H1 (cell line): Measurements from ENCODE around the gene KBTBD2. TPM values are rescaled to one million over a fixed set of nuclear protein-coding genes. Genes with fewer than 3 reads are reported as not detected.

Source experiments
- ASH2L ChIP-seq: fragments of 200-600, 300-600 bp; sonication (generic); IDR thresholded peaks from one replicate; pipeline ENCODE4 v1.7.1; 2017; ENCODE audit warnings: low read length
- BACH1 ChIP-seq: IDR thresholded peaks from 2 replicates; pipeline ENCODE4 v1.6.1; 2012; ENCODE audit warnings: low read length, improper control_type of control experiment
- CBX5 ChIP-seq: fragments of 300-800, 300-1000 bp; sonication (generic); IDR thresholded peaks from 2 replicates; pipeline ENCODE4 v1.7.1; 2016; ENCODE audit warnings: antibody characterized with exemption, low read length, low read depth
- CBX8 ChIP-seq: fragments of 300-800, 300-1000 bp; sonication (generic); IDR thresholded peaks from 2 replicates; pipeline ENCODE4 v1.7.1; 2016; ENCODE audit warnings: low read depth, low read length, borderline replicate concordance
- CTBP2 ChIP-seq: IDR thresholded peaks from 2 replicates; pipeline ENCODE4 v1.7.0; 2011; ENCODE audit warnings: borderline replicate concordance, mild to moderate bottlenecking, moderate library complexity, mixed read lengths, low read length; ENCODE audit not compliant: insufficient read depth, insufficient read length
- EGR1 ChIP-seq: IDR thresholded peaks from 2 replicates; pipeline ENCODE4 v1.6.1; 2011; ENCODE audit warnings: low read depth, low read length, borderline replicate concordance
- EP300 ChIP-seq, 2 experiments: IDR thresholded peaks; 1 replicate in 1 of 2; 2 replicates in 1 of 2; pipeline ENCODE4 v1.6.1; 2011 to 2012; ENCODE audit warnings: low read depth in 2 of 2, low read length in 2 of 2, mild to moderate bottlenecking in 2 of 2, borderline replicate concordance in 1 of 2, inconsistent platforms in 1 of 2, moderate library complexity in 1 of 2
- HDAC6 ChIP-seq: IDR thresholded peaks from one replicate; pipeline ENCODE4 v1.7.1; 2012; ENCODE audit warnings: low read depth, mild to moderate bottlenecking, inconsistent platforms, low read length, moderate library complexity
- JUN ChIP-seq: IDR thresholded peaks from 2 replicates; pipeline ENCODE4 v1.6.1; 2011; ENCODE audit warnings: low read depth, mild to moderate bottlenecking, improper control_type of control experiment, low read length
- MAFK ChIP-seq: IDR thresholded peaks from 2 replicates; pipeline ENCODE4 v1.6.1; 2012; ENCODE audit warnings: low read depth, mild to moderate bottlenecking, improper control_type of control experiment, low read length
- MAX ChIP-seq: IDR thresholded peaks from 2 replicates; pipeline ENCODE4 v1.6.1; 2012; ENCODE audit warnings: inconsistent platforms
- NRF1 ChIP-seq: IDR thresholded peaks from 2 replicates; pipeline ENCODE4 v1.6.1; 2011; ENCODE audit warnings: mild to moderate bottlenecking, low read depth, low read length, improper control_type of control experiment
- POU5F1 ChIP-seq: IDR thresholded peaks from 2 replicates; pipeline ENCODE4 v1.6.1; 2011; ENCODE audit warnings: low read depth, mild to moderate bottlenecking, low read length, moderate library complexity
- SAP30 ChIP-seq: fragments of 300-600 bp; sonication (generic); IDR thresholded peaks from 2 replicates; pipeline ENCODE4 v1.7.1; 2012; ENCODE audit warnings: low read length, moderate library complexity, mild to moderate bottlenecking, inconsistent platforms; ENCODE audit not compliant: insufficient read depth, insufficient replicate concordance
- SIN3A ChIP-seq, 2 experiments: IDR thresholded peaks in 1 of 2; conservative IDR thresholded peaks in 1 of 2; 2 replicates each; pipeline ENCODE4 v1.6.1; 2011 to 2012; ENCODE audit warnings: low read length in 2 of 2, improper control_type of control experiment in 1 of 2, low read depth in 1 of 2, mild to moderate bottlenecking in 1 of 2
- SIX5 ChIP-seq: IDR thresholded peaks from 2 replicates; pipeline ENCODE4 v1.6.1; 2011; ENCODE audit warnings: mild to moderate bottlenecking, low read depth, low read length
- SP1 ChIP-seq: IDR thresholded peaks from 2 replicates; pipeline ENCODE4 v1.6.1; 2011; ENCODE audit warnings: low read depth, low read length
- SP2 ChIP-seq: IDR thresholded peaks from 2 replicates; pipeline ENCODE4 v1.6.1; 2012; ENCODE audit warnings: mild to moderate bottlenecking, low read length, inconsistent platforms
- SP4 ChIP-seq: IDR thresholded peaks from 2 replicates; pipeline ENCODE4 v1.6.1; 2012; ENCODE audit warnings: low read length, inconsistent platforms
- SUZ12 ChIP-seq: fragments of 200-600 bp; sonication (generic); IDR thresholded peaks from 2 replicates; pipeline ENCODE4 v1.6.1; 2012; ENCODE audit warnings: mild to moderate bottlenecking, inconsistent platforms, low read length, moderate library complexity, mixed read lengths
- ZNF274 ChIP-seq: IDR thresholded peaks from 2 replicates; pipeline ENCODE4 v1.7.0; 2012; ENCODE audit warnings: low read length, borderline replicate concordance; ENCODE audit errors: extremely low read depth
- polyA plus RNA-seq, 7 experiments: library from polyadenylated mRNA; depleted of rRNA in 3 of 7; stranded (reverse) in 5 of 7; unstranded in 2 of 7; fragments of >200 nt in 5 of 7; fragments of 200-250 nt in 2 of 7; gene quantifications; 1 replicate in 5 of 7; 2 replicates in 1 of 7; 4 replicates in 1 of 7; pipeline versions ENCODE4 v1.2.1 to v1.2.3, GENCODE V29; 2011 to 2013; ENCODE audit warnings: missing spikeins in 2 of 7, mixed read lengths in 2 of 7
- total RNA-seq: library from RNA; stranded (reverse); fragmentation: NEBNext Ultra II Directional; extraction: Animal tissue kit (Norgen Biotek cat#: 25700); gene quantifications from 2 replicates; pipeline ENCODE4 v1.2.1, GENCODE V29; 2021
- TF ChIP-seq, protein P1 (sequence below): IDR thresholded peaks from 2 replicates; pipeline ENCODE4 v1.6.1; 2012; ENCODE audit warnings: low read length, inconsistent platforms
- TF ChIP-seq, protein P2 (sequence below): IDR thresholded peaks from 2 replicates; pipeline ENCODE4 v1.6.1; 2012; ENCODE audit warnings: inconsistent platforms

Gene KBTBD2
- total and polyA plus RNA-seq, 2 of the 8 experiments (the other 6 are each of a cell fraction or from before 2014, with no cell fraction given): 13.1 to 25.7 TPM

DNA sequence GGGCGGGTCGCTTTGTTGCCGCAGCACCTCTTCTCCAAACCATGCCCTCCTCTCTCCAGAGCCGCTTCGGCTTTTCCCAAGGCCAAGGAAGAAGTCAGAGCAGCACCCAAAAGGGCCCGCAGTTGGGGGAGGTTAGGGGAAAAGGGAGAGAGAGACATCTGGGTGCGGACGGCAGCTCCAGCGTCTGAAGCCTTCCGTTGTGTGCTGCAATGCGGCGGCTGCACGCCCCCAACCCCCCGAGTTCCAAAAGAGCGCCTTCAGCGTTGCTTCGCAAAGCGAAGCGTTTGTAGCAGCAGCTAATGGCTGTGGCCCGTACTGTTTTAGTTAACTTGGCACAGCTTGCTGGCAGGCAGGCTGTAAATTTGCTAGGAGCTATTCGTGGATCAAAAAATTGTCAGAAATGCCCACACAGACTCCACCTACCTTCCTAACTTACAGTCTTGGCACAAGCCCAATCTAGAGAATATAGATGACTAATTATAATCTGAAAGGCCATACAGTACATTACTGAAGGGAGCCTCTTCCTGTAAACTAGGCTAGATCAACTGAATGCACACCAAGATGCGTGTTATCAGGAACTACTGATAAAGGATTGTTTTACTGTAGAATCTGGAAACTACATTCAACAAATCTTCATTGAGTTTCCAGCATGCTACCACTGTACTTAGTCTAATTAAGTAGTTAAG is 1.1 kb upstream of the KBTBD2 start (continued):
- no peak for TF ChIP-seq JUN
- TF ChIP-seq MAFK: no peak
- no peak for TF ChIP-seq SP4
- no peak for TF ChIP-seq BACH1
- 0 out of 2 replicates have a peak, but pooled peaks have one; percentile 19 for TF ChIP-seq SP1
- TF ChIP-seq HDAC6: no peak
- no peak for TF ChIP-seq ZNF274
- TF ChIP-seq SIX5: no peak
- no peak for TF ChIP-seq SUZ12
- TF ChIP-seq SIN3A (conservative IDR thresholded peaks at IDR 0.05 in 1 of 2, IDR thresholded peaks at IDR 0.05 in 1 of 2; ENCODE audit: low read depth in 1 of 2, low read length in 2 of 2): no peak
- TF ChIP-seq CBX8: no peak
- no peak for TF ChIP-seq MAX
- TF ChIP-seq POU5F1: no peak
- TF ChIP-seq, protein P1, sequence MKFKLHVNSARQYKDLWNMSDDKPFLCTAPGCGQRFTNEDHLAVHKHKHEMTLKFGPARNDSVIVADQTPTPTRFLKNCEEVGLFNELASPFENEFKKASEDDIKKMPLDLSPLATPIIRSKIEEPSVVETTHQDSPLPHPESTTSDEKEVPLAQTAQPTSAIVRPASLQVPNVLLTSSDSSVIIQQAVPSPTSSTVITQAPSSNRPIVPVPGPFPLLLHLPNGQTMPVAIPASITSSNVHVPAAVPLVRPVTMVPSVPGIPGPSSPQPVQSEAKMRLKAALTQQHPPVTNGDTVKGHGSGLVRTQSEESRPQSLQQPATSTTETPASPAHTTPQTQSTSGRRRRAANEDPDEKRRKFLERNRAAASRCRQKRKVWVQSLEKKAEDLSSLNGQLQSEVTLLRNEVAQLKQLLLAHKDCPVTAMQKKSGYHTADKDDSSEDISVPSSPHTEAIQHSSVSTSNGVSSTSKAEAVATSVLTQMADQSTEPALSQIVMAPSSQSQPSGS: no peak
- no peak for TF ChIP-seq SAP30
- no peak for TF ChIP-seq CBX5
- TF ChIP-seq SP2: no peak
- TF ChIP-seq EGR1: no peak
- TF ChIP-seq NRF1: no peak
- TF ChIP-seq EP300 (IDR thresholded peaks at IDR 0.05; ENCODE audit: borderline replicate concordance in 1 of 2, low read depth in 2 of 2, low read length in 2 of 2): no peak
- TF ChIP-seq, protein P2, sequence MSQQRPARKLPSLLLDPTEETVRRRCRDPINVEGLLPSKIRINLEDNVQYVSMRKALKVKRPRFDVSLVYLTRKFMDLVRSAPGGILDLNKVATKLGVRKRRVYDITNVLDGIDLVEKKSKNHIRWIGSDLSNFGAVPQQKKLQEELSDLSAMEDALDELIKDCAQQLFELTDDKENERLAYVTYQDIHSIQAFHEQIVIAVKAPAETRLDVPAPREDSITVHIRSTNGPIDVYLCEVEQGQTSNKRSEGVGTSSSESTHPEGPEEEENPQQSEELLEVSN: no peak
- TF ChIP-seq ASH2L: peak; percentile 65
- no peak for TF ChIP-seq CTBP2
